Suprapubic skin (tissue), 4 donors: ENCODE results near the gene PLSCR2. TPM values are rescaled to one million over a fixed set of nuclear protein-coding genes. Genes with fewer than 3 reads are reported as not detected.

Experiments
- DNase-seq, 2 donors: peaks; one replicate each; pipeline ENCODE4 v3.0.0-alpha.2; 2019; ENCODE audit warnings: low spot score in 2 of 2
- H3K27ac ChIP-seq: fragments of 200-600 bp; sonication (generic); one replicate; pipeline ENCODE4 v1.5.1; 2019
- H3K27me3 ChIP-seq: fragments of 200-600 bp; sonication (generic); one replicate; pipeline ENCODE4 v1.5.1; 2019
- H3K36me3 ChIP-seq: fragments of 200-600 bp; sonication (generic); one replicate; pipeline ENCODE4 v1.5.1; 2019
- H3K4me1 ChIP-seq: fragments of 200-600 bp; sonication (generic); one replicate; pipeline ENCODE4 v1.5.1; 2019
- H3K4me3 ChIP-seq: fragments of 200-600 bp; sonication (generic); one replicate; pipeline ENCODE4 v1.5.1; 2019; ENCODE audit warnings: mild to moderate bottlenecking
- H3K9me3 ChIP-seq: fragments of 200-600 bp; sonication (generic); one replicate; pipeline ENCODE4 v1.5.1; 2019
- EP300 ChIP-seq: sonication (generic); formaldehyde crosslinking; IDR thresholded peaks from one replicate; pipeline ENCODE4 v1.6.1; 2017; ENCODE audit warnings: antibody characterized with exemption
- POLR2A ChIP-seq, 2 donors: fragments of 450-650 bp; IDR thresholded peaks; one replicate each; pipeline ENCODE4 v1.6.1; 2017; ENCODE audit warnings: antibody characterized with exemption in 2 of 2, mild to moderate bottlenecking in 2 of 2, moderate library complexity in 2 of 2
- POLR2AphosphoS5 ChIP-seq, 3 donors: sonication (generic); formaldehyde crosslinking; IDR thresholded peaks; one replicate each; pipeline ENCODE4 v1.6.1; 2017; ENCODE audit warnings: antibody characterized with exemption in 3 of 3
- WGBS: methylation state at CpG from one replicate; pipeline ENCODE4 v1.1.5; 2018; 5-methylcytosine and 5-hydroxymethylcytosine counted together
- total RNA-seq, 4 donors: library from RNA; depleted of rRNA; stranded (reverse); fragments of >200 nt; gene quantifications; one replicate each; pipeline ENCODE4 v1.1.0, GENCODE V29; 2016
- TF ChIP-seq, protein P1 (sequence below), 2 donors: fragments of 200-600 bp in 1 of 2; fragments of 450-650 bp in 1 of 2; sonication (generic) in 1 of 2; IDR thresholded peaks; one replicate each; pipeline ENCODE4 v1.5.1; 2016 to 2019; ENCODE audit warnings: antibody characterized with exemption in 2 of 2, mild to moderate bottlenecking in 1 of 2, moderate library complexity in 1 of 2

PLSCR2 gene, protein sequence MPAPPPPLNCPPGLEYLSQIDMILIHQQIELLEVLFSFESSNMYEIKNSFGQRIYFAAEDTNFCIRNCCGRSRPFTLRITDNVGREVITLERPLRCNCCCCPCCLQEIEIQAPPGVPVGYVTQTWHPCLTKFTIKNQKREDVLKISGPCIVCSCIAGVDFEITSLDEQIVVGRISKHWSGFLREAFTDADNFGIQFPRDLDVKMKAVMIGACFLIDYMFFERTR
- total RNA-seq = not detected

DNA sequence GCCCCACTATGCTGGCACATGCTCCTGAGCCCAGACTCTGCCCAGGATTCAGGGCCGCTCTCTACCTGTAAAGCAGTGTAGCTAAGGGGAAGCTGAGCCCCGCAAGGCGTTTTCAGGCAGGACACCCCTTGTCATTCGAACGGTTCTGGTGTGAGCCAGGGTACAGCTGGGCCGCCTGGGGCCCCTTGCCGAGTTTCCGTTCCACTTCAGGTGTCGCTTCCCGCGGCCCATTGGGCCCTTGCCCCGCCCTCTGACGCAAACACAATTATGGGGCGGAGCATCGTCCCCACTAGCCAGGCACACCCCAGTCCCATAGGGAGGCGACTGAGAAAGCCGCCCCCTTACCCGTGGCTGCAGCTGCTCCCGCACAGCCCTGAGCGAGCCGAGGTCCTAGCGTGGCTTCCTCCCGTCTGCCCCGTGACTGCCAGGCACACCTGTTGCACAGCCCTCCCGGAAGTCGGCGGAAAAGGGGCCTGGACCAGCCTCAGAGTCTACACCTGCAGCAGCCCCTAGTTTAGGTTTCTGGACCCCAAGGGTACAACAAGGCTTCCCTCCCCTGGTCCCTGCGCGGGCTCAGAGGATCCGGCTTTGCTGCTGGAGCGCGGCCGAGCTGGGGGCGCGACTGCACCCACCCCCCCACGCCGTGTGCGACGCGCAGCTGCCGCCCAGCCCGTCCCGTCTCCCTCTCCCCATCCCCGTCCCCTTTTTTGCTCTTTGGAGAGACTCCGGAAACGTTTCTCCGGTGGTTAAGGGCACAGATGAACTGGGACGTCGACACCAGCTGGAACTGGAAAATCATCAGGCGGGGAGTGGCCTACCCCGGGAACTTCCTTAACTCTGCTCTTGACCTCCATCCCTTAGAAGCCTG is at the start of gene PLSCR2:
Gene PLSCR2 (minus strand): TSS at position 412 of the 868 bp plus-strand sequence. CDS start 9,657 bp downstream, outside the sequence.
- Histone ChIP-seq H3K4me1 (peaks cover 14% of the 10 kb centered on the region), H3K4me3 (peak within 1 kb of the TSS; percentile 65), H3K27me3 (no peaks in the 10 kb centered on the region), H3K36me3 (no peaks in the 10 kb centered on the region), H3K9me3 (no peaks in the 10 kb centered on the region), H3K27ac (peak within 1 kb of the TSS; percentile 81)
- DNase-seq = peak; percentile 77 to 85
- TF ChIP-seq POLR2AphosphoS5 (IDR thresholded peaks at IDR 0.05) (peak in 1 of 3 donors; percentile 15), POLR2A (IDR thresholded peaks at IDR 0.05) (no peak), EP300 (no peak)
- TF ChIP-seq, protein P1, sequence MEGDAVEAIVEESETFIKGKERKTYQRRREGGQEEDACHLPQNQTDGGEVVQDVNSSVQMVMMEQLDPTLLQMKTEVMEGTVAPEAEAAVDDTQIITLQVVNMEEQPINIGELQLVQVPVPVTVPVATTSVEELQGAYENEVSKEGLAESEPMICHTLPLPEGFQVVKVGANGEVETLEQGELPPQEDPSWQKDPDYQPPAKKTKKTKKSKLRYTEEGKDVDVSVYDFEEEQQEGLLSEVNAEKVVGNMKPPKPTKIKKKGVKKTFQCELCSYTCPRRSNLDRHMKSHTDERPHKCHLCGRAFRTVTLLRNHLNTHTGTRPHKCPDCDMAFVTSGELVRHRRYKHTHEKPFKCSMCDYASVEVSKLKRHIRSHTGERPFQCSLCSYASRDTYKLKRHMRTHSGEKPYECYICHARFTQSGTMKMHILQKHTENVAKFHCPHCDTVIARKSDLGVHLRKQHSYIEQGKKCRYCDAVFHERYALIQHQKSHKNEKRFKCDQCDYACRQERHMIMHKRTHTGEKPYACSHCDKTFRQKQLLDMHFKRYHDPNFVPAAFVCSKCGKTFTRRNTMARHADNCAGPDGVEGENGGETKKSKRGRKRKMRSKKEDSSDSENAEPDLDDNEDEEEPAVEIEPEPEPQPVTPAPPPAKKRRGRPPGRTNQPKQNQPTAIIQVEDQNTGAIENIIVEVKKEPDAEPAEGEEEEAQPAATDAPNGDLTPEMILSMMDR (IDR thresholded peaks at IDR 0.05) = no peak
- 10% methylated on average over 40 of the region's 51 CpGs for WGBS

DNA sequence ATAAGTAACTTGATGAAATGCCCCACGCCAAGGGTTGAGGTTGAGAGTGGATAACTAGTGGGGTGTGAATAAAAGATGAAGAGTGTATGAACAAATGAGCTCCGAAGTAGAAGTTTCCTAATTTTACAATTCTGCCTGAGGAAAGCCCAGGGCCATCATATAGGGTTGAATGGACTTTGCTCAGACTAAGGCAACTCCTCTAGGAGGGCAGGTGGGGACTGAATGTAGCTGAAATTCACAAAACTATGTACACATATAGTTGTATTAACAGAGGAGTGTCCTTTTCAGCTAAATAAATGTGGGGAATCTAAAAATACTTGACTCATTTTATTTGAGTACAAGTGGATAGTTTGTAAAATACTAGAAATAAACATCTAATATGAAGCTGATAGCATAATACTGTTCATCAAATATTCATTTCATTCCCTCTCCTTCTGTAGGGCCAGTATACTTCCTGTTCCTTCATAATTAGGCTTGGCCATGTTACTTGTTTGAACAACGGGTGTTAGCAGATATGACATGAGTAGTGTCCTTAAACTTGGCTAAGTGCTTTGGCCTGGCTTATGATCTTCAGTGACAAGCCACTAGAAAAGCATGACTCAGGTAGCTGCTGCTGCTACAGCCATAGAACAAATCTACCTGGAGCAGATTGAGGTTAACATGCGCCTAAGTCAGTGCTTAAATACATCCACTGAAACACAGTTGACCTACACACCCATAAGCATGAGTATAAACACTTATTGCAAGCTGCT is 48.5 kb upstream of the PLSCR2 start:
- Histone ChIP-seq H3K4me3 (no peak overlapping the region), H3K36me3 (peaks cover 19% of the 10 kb centered on the region), H3K27ac (no peak overlapping the region), H3K4me1 (peaks cover 3% of the 10 kb centered on the region), H3K9me3 (no peaks in the 10 kb centered on the region), H3K27me3 (no peaks in the 10 kb centered on the region)
- no peak for DNase-seq
- WGBS = 78% methylated on average over 4 of the region's 4 CpGs
- TF ChIP-seq POLR2A (IDR thresholded peaks at IDR 0.05) (no peak), EP300 (no peak), POLR2AphosphoS5 (IDR thresholded peaks at IDR 0.05) (no peak)
- TF ChIP-seq, protein P1 (IDR thresholded peaks at IDR 0.05) = no peak

DNA sequence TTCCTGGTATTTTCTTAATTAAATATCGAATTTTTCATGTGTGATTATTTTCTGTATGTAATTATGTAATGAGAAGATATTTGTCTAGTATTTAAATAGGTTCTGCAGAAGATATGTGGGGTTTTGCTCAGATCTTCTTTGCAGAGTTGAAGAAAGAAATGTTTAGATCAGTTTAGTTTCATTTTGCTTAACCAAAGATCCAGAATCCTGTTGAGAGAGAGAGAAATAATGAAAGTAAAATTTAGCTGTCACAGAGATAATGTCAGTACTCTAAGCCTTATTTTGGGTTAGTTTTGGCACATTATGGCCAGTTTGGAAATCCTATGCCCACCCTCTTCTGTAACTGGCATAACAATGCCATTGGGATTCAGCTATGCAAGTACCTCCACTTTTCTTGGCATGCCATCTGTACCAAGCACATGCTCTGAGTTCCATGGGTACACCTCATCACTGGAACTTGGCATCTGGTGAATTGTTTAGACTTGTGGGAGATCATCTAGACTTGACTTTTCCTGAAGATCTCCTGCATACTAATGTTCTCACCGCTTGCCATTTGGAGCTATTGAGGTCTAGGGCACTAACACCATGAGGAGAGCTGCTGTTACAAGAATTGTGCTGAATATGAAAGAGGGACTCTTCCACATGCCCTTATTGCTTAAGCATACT is 44.2 kb upstream of the PLSCR2 start:
- peaks cover 3% of the 10 kb centered on the region for H3K4me1 ChIP-seq
- WGBS = 64% methylated on average over 2 of the region's 2 CpGs
- H3K4me3 ChIP-seq = no peak overlapping the region
- peaks cover 9% of the 10 kb centered on the region for H3K36me3 ChIP-seq
- TF ChIP-seq, protein P1 (IDR thresholded peaks at IDR 0.05) = no peak
- no peak for TF ChIP-seq POLR2A (IDR thresholded peaks at IDR 0.05)
- TF ChIP-seq POLR2AphosphoS5 (IDR thresholded peaks at IDR 0.05) = no peak
- TF ChIP-seq EP300 = no peak
- no peak for DNase-seq
- no peaks in the 10 kb centered on the region for H3K9me3 ChIP-seq
- no peaks in the 10 kb centered on the region for H3K27me3 ChIP-seq
- H3K27ac ChIP-seq = no peak overlapping the region

DNA sequence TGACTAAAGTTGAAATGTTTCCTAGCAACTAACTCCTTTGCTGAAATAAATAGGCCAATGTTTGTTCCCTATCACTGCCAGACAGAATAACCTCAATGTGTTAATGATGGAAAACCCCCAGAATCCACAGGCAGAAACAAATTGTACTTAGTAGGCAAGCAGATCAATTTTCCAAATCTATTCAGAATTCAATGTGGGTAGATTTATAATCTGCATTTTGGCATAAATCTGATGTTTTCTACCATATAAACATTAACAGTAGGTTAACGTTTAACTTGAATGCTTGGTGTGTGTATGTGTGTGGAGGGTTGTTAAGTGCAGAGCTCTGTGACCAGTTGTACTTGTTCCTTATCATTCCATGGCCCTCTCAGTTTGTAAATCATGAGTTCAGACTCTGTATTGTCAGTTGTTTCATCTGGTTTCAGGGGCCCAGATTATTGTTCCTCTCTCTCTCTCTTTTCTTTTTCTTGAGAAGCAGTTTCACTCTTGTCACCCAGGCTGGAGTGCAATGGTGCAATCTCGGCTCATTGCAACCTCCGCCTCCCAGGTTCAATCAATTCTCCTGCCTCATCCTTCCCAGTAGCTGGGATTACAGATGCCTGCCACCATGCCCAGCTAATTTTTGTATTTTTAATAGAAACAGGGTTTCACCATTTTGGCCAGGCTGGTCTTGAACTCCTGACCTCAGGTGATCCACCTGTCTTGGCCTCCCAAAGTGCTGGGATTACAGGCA is 42.2 kb upstream of the PLSCR2 start:
- WGBS = 80% methylated on average over 3 of the region's 3 CpGs
- TF ChIP-seq, protein P1 (IDR thresholded peaks at IDR 0.05) = no peak
- TF ChIP-seq EP300 = no peak
- no peaks in the 10 kb centered on the region for H3K9me3 ChIP-seq
- no peaks in the 10 kb centered on the region for H3K27me3 ChIP-seq
- H3K4me3 ChIP-seq = no peak overlapping the region
- no peak for DNase-seq
- peaks cover 9% of the 10 kb centered on the region for H3K36me3 ChIP-seq
- no peak overlapping the region for H3K27ac ChIP-seq
- peaks cover 11% of the 10 kb centered on the region for H3K4me1 ChIP-seq
